C4-2B (cell line): Measurements from ENCODE around the gene SEC14L6.

Experiments used
- H3K27ac ChIP-seq: fragments of 450-650 bp; 2 replicates; pipeline ENCODE4 v1.5.1; 2017
- CTCF ChIP-seq: fragments of 450-650 bp; conservative IDR thresholded peaks from 2 replicates; pipeline ENCODE4 v1.5.1; 2017; ENCODE audit warnings: mild to moderate bottlenecking
- ZFX ChIP-seq: fragments of 450-650 bp; IDR thresholded peaks from 2 replicates; pipeline ENCODE4 v1.6.1; 2017

Gene SEC14L6

GRCh38 chr22:30502153-30502552, 44.4 kb downstream of the SEC14L6 start:
- TF ChIP-seq CTCF (no peak), ZFX (no peak)
- no peak overlapping the region for H3K27ac ChIP-seq

DNA sequence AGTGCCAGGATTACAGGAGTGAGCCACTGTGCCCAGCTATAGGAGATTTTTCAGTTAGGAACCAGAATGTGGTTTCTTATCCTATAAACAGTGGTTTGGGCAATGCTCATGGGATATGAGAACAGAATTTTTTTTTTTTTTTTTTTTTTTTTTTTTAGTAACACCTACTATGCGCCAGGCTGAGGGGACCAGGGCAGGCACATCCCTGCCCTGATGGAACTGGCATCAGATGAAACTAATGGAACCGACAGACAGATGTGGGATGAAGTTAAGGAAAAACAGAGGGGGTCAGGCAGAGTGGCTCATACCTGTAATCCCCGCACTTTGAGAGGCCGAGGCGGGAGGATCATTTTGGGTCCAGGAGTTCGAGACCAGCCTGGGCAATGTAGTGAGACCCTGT, 45.9 kb downstream of the SEC14L6 start:
- no peak for TF ChIP-seq ZFX
- no peak for TF ChIP-seq CTCF
- no peak overlapping the region for H3K27ac ChIP-seq

- no peak overlapping the region for H3K27ac ChIP-seq
- no peak for TF ChIP-seq CTCF
- TF ChIP-seq ZFX, result no peak
These were observed 48.9 kb downstream of the SEC14L6 start for GRCh38 chr22:30497466-30498150.

DNA sequence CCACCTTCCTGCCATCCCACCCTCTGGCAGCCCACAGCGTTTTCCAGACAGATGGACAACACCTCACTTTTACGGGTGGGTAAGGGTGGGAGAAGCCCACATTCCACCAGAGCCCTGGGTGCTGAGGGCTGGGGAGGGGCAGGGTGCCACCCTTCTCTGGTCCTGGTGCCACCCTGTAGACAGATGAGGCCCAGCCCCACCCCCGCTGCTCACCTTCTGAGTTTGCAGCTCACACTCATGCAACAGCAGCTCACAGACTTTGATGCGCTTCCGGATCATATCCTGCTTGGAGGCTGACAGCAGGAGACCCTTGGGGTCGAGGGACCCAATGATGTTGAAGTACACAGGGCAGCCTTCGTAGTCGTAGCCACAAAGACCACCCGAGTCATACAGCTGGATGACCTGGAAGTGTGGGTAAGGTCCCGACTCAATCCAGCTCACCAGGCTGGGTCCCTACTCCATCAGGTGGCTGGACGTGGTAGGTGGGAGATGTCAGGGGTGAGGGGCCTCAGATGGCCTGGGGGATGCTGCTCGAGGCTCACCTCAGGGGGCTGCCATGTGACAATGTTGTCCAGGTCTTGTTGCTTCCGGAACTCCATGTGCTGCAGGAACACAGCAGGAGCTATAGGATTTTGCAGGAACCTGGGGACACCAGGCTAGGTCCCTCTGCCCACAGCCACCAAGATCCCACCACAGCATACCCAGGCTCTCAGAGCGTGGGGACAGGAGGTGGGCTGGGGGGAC, 51.3 kb downstream of the SEC14L6 start:
- H3K27ac ChIP-seq, result no peak overlapping the region
- TF ChIP-seq ZFX (no peak), CTCF (no peak)

DNA sequence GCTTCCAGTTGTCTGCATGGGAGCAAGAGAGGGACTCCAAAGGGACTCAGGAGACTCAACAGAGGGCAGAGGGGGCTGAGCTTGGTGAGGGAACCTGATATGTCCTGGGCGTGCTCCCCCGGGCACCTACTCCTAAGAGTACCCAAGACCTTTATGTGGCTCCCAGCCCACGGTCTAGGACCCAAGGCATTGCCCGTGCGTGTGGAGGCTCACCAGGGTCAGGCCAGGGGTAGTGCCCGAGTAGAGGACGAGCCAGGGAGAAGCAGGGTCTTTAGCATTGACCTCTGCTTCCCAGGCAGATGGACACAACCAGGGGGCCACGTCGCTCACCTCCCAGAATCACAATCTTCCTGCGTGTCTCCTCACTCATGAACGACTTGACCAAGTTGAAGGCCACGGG, 54.4 kb downstream of the SEC14L6 start:
- TF ChIP-seq CTCF (no peak), ZFX (no peak)
- H3K27ac ChIP-seq, result no peak overlapping the region

GRCh38 chr22:30491381-30491780, 55.2 kb downstream of the SEC14L6 start:
- H3K27ac ChIP-seq, result no peak overlapping the region
- TF ChIP-seq ZFX (no peak), CTCF (no peak)

- TF ChIP-seq ZFX (no peak), CTCF (peak; percentile 70)
- no peak overlapping the region for H3K27ac ChIP-seq
These were observed 56.1 kb downstream of the SEC14L6 start for GRCh38 chr22:30490399-30490798.
